ENCODE data around the gene KDM4D. TPM values are rescaled to one million over a fixed set of nuclear protein-coding genes. Genes with fewer than 3 reads are reported as not detected.

Gene KDM4D
- polyA plus RNA-seq, 1 experiment: 0.68 TPM

DNA sequence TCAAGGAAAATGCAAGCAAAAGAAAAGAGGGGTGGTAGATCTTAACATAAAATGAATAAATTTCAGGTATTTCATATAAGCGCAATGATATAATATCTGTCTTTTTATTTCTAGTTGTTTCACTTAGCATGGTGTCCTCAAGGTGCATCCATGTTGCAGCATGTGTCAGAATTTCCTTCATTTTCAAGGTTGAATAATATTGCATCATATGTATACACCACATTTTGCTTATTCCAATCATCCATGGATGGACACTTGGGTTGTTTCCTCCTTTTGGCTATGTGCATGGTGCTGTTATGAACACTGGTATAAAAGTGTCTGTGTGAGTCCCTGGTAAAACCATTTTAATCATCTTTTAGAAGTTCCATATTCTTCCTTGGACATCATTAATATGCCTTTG, 68.7 kb downstream of the KDM4D start:
- Histone ChIP-seq H3K4me3 (ENCODE audit: low read depth, low read length) (no peak overlapping the region), H3K27me3 (ENCODE audit: control insufficient read depth, insufficient read depth, low read length) (peaks cover 18% of the 10 kb centered on the region), H3K9me3 (ENCODE audit: control insufficient read depth, insufficient read depth, low read length) (peaks cover 7% of the 10 kb centered on the region; the same call in 1 of the 2 replicates), H3K27ac (ENCODE audit: low read depth, low read length) (no peak overlapping the region)
- ChIA-PET CTCF (no interaction called here), POLR2A (no interaction called here)
- TF ChIP-seq, protein P1, sequence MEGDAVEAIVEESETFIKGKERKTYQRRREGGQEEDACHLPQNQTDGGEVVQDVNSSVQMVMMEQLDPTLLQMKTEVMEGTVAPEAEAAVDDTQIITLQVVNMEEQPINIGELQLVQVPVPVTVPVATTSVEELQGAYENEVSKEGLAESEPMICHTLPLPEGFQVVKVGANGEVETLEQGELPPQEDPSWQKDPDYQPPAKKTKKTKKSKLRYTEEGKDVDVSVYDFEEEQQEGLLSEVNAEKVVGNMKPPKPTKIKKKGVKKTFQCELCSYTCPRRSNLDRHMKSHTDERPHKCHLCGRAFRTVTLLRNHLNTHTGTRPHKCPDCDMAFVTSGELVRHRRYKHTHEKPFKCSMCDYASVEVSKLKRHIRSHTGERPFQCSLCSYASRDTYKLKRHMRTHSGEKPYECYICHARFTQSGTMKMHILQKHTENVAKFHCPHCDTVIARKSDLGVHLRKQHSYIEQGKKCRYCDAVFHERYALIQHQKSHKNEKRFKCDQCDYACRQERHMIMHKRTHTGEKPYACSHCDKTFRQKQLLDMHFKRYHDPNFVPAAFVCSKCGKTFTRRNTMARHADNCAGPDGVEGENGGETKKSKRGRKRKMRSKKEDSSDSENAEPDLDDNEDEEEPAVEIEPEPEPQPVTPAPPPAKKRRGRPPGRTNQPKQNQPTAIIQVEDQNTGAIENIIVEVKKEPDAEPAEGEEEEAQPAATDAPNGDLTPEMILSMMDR (IDR thresholded peaks at IDR 0.05; ENCODE audit: low read depth, low read length): no peak
- no peak for DNase-seq (ENCODE audit: low read depth, low spot score)

DNA sequence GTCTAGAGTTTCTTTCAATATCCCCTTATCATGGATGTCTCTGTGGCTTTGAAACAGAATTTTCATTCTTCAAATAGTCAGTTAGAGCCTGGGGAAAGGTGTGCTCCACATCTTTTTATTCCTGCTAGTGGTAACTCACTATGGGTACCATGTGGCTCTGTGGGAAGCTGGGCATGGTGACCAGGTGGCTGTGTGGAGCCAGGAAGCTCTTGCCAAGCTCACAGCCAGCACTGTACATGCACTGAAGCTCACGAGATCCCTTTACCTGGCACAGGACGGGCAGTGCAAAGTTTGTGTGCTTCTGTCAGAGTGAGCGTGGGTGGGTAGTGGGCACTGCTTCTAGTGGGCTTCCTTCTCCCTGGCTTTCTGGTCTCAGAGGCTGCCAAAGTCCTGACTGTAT, 69.4 kb downstream of the KDM4D start:
- TF ChIP-seq, protein P1 (IDR thresholded peaks at IDR 0.05; ENCODE audit: low read depth, low read length): no peak
- Histone ChIP-seq H3K9me3 (ENCODE audit: control insufficient read depth, insufficient read depth, low read length) (peaks cover 2% of the 10 kb centered on the region; the same call in 1 of the 2 replicates), H3K27ac (ENCODE audit: low read depth, low read length) (no peak overlapping the region), H3K27me3 (ENCODE audit: control insufficient read depth, insufficient read depth, low read length) (peaks cover 15% of the 10 kb centered on the region), H3K4me3 (ENCODE audit: low read depth, low read length) (no peak overlapping the region)
- ChIA-PET CTCF (no interaction called here), POLR2A (no interaction called here)
- DNase-seq (ENCODE audit: low read depth, low spot score): no peak

DNA sequence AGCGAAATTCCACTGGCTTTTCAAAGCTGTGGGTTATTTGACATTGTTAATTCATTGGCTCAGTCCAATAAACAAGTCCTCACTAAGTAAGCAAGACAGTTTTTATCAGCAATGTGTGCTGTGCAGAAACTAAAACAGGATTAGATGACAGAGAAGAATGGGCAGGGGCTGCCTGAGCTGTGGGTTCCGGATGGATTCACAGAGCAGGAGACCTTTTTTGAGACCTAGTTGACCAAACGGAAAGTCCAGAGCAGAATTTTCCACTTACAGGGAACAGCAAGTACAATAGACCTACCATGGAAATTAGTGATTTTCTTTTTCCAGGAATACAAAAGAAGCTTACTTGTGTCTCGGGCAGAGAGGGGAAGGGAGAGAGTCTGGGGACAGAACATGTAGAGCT, 70.5 kb downstream of the KDM4D start:
- TF ChIP-seq, protein P1 (IDR thresholded peaks at IDR 0.05; ENCODE audit: low read depth, low read length): no peak
- H3K4me3 ChIP-seq (ENCODE audit: low read depth, low read length): no peak overlapping the region
- peaks cover 15% of the 10 kb centered on the region for H3K27me3 ChIP-seq (ENCODE audit: control insufficient read depth, insufficient read depth, low read length)
- CTCF ChIA-PET: no interaction called here
- POLR2A ChIA-PET: no interaction called here
- DNase-seq (ENCODE audit: low read depth, low spot score): no peak
- H3K9me3 ChIP-seq (ENCODE audit: control insufficient read depth, insufficient read depth, low read length): no peaks in the 10 kb centered on the region
- H3K27ac ChIP-seq (ENCODE audit: low read depth, low read length): no peak overlapping the region

DNA sequence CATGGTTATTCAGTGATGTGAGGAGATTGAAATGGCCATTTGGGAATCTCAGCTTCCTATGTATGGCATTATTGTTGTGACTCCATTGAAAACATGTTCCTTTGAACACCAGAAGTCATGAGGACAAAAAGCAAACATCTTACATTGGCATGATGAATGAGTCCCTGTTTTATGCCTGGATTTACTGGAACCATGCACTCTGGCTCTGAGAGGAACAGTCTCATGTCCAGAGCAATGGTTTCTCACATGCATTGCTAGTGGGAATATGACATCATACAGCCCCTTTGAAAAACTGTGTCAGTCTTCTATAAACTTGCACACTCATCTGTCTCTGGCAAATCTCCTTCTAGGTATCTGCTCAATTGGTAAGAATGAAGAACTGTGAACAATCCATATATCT, 72.3 kb downstream of the KDM4D start:
- Histone ChIP-seq H3K4me3 (ENCODE audit: low read depth, low read length) (no peak overlapping the region), H3K27me3 (ENCODE audit: control insufficient read depth, insufficient read depth, low read length) (peaks cover 13% of the 10 kb centered on the region), H3K27ac (ENCODE audit: low read depth, low read length) (no peak overlapping the region), H3K9me3 (ENCODE audit: control insufficient read depth, insufficient read depth, low read length) (no peaks in the 10 kb centered on the region)
- ChIA-PET POLR2A (no interaction called here), CTCF (no interaction called here)
- TF ChIP-seq, protein P1 (IDR thresholded peaks at IDR 0.05; ENCODE audit: low read depth, low read length): no peak
- DNase-seq (ENCODE audit: low read depth, low spot score): no peak

Other genes with a start within 250 kb of the KDM4D start
- 40.5 and 43.7 TPM in 2 replicates for gene AMOTL1, start 205.4 kb upstream of the KDM4D start, polyA plus RNA-seq (2011; rRNA removed)
- gene CWC15, start 153 bp upstream of the KDM4D start, polyA plus RNA-seq (2011; rRNA removed): 51.0 and 61.9 TPM in 2 replicates
- gene KDM4E, start 51.5 kb downstream of the KDM4D start, polyA plus RNA-seq (2011; rRNA removed): not detected in 2 replicates
- not detected in 2 replicates for gene KDM4F, start 75.7 kb downstream of the KDM4D start, polyA plus RNA-seq (2011; rRNA removed)
- gene SRSF8, start 93.2 kb downstream of the KDM4D start, polyA plus RNA-seq (2011; rRNA removed): 22.4 and 28.4 TPM in 2 replicates
- 10.0 and 12.1 TPM in 2 replicates for gene ENDOD1, start 116.1 kb downstream of the KDM4D start, polyA plus RNA-seq (2011; rRNA removed)

Measured in AG04450 (cell line).